Measurements from ENCODE around the gene AUH. TPM values are rescaled to one million over a fixed set of nuclear protein-coding genes. Genes with fewer than 3 reads are reported as not detected.
A peak's percentile ranks its signal among the peaks of the same experiment; 100 is the strongest.

Gene AUH
- total and polyA plus RNA-seq, 9 of the 15 experiments (the other 6 are each of a cell fraction or from before 2014, with no cell fraction given) = 3.4 to 29.0 (median 10.1) TPM

DNA sequence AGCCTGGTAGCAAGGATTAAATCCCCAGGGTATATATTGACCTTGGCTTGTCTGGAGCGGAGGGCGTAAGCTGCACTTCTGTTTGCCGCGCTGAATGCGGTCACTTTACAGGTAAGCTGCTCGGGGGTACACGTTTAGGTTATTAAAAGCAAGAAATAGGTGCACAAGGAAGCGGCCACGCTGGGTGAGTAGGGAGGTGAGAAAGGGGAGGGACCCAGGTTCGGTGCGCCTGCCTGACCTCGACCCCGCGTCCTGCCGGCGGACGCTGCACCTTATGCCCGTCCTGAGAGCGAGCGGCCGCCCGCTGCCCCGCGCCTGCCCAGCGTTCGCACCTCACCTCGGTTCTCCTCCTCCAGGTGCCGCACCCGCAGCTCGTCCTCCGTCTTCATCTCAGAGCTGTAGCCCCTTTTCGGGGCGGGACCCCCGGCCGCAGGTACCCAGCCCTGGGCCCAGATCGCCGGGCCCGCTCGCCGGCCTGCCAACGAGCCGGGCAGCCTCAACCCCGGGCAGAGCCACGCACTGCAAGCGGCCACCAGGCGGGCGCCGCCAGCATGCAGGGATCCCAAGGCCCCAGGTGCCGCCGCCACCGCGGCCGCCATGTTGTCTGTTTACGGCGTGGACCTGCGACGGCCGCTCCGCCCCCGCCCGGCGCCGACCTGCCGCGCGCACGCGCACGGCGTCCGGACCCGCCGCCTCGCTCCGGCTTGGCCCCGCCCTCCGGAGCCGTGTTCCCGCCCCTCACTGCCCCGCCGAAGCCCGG, at the start of gene AUH (continued):
- no peak for TF ChIP-seq ARNT (IDR thresholded peaks at IDR 0.05)
- no peak for TF ChIP-seq NCOA6 (IDR thresholded peaks at IDR 0.05)
- TF ChIP-seq ZNF134 (CRISPR knock-in tag; conservative IDR thresholded peaks at IDR 0.05) = no peak
- TF ChIP-seq, protein P1, sequence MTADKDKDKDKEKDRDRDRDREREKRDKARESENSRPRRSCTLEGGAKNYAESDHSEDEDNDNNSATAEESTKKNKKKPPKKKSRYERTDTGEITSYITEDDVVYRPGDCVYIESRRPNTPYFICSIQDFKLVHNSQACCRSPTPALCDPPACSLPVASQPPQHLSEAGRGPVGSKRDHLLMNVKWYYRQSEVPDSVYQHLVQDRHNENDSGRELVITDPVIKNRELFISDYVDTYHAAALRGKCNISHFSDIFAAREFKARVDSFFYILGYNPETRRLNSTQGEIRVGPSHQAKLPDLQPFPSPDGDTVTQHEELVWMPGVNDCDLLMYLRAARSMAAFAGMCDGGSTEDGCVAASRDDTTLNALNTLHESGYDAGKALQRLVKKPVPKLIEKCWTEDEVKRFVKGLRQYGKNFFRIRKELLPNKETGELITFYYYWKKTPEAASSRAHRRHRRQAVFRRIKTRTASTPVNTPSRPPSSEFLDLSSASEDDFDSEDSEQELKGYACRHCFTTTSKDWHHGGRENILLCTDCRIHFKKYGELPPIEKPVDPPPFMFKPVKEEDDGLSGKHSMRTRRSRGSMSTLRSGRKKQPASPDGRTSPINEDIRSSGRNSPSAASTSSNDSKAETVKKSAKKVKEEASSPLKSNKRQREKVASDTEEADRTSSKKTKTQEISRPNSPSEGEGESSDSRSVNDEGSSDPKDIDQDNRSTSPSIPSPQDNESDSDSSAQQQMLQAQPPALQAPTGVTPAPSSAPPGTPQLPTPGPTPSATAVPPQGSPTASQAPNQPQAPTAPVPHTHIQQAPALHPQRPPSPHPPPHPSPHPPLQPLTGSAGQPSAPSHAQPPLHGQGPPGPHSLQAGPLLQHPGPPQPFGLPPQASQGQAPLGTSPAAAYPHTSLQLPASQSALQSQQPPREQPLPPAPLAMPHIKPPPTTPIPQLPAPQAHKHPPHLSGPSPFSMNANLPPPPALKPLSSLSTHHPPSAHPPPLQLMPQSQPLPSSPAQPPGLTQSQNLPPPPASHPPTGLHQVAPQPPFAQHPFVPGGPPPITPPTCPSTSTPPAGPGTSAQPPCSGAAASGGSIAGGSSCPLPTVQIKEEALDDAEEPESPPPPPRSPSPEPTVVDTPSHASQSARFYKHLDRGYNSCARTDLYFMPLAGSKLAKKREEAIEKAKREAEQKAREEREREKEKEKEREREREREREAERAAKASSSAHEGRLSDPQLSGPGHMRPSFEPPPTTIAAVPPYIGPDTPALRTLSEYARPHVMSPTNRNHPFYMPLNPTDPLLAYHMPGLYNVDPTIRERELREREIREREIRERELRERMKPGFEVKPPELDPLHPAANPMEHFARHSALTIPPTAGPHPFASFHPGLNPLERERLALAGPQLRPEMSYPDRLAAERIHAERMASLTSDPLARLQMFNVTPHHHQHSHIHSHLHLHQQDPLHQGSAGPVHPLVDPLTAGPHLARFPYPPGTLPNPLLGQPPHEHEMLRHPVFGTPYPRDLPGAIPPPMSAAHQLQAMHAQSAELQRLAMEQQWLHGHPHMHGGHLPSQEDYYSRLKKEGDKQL (CRISPR knock-in tag; IDR thresholded peaks at IDR 0.05; ENCODE audit: borderline replicate concordance) = no peak
- TF ChIP-seq ZBTB1 (CRISPR knock-in tag; IDR thresholded peaks at IDR 0.05; ENCODE audit: borderline replicate concordance, low read depth) = peak; percentile 58; the same call in 1 of the 2 replicates
- TF ChIP-seq CBX8 (IDR thresholded peaks at IDR 0.05; ENCODE audit: borderline replicate concordance, extremely low read depth, low read depth, low read length, poor library complexity, severe bottlenecking) = no peak
- TF ChIP-seq FOSL1 (tag; conservative IDR thresholded peaks at IDR 0.05) = no peak
- peak; percentile 42 for TF ChIP-seq RB1 (IDR thresholded peaks at IDR 0.05; ENCODE audit: low read depth)
- no peak for TF ChIP-seq TRIM24 (IDR thresholded peaks at IDR 0.05)
- TF ChIP-seq TBP (optimal IDR thresholded peaks at IDR 0.05; ENCODE audit: low read depth, low read length) = peak; percentile 72
- TF ChIP-seq FOXJ2 (tag; IDR thresholded peaks at IDR 0.05) = peak; percentile 55; the same call in 1 of the 2 replicates
- peak; percentile 75; the same call in 1 of the 2 replicates for TF ChIP-seq FOXP1 (CRISPR knock-in tag; IDR thresholded peaks at IDR 0.05)
- TF ChIP-seq, protein P2, sequence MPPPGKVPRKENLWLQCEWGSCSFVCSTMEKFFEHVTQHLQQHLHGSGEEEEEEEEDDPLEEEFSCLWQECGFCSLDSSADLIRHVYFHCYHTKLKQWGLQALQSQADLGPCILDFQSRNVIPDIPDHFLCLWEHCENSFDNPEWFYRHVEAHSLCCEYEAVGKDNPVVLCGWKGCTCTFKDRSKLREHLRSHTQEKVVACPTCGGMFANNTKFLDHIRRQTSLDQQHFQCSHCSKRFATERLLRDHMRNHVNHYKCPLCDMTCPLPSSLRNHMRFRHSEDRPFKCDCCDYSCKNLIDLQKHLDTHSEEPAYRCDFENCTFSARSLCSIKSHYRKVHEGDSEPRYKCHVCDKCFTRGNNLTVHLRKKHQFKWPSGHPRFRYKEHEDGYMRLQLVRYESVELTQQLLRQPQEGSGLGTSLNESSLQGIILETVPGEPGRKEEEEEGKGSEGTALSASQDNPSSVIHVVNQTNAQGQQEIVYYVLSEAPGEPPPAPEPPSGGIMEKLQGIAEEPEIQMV (tag; conservative IDR thresholded peaks at IDR 0.05; ENCODE audit: low read depth) = peak; percentile 49; the same call in 1 of the 2 replicates
- TF ChIP-seq TAF1 (IDR thresholded peaks at IDR 0.05; ENCODE audit: control insufficient read depth, extremely low read depth, insufficient read depth, low read length, severe bottlenecking) = peak; percentile 84
- no peak for TF ChIP-seq SREBF2 (CRISPR knock-in tag; IDR thresholded peaks at IDR 0.05)
- TF ChIP-seq MYNN (IDR thresholded peaks at IDR 0.05) = no peak
- TF ChIP-seq MYNN (CRISPR knock-in tag; IDR thresholded peaks at IDR 0.05) = no peak
- TF ChIP-seq ZNF324 (CRISPR knock-in tag; IDR thresholded peaks at IDR 0.05) = no peak
- peak; percentile 41 for TF ChIP-seq POLR2B (IDR thresholded peaks at IDR 0.05; ENCODE audit: low read depth, partially characterized antibody)
- TF ChIP-seq ESRRA (IDR thresholded peaks at IDR 0.05; ENCODE audit: borderline replicate concordance, low read depth) = peak; percentile 68; the same call in 1 of the 2 replicates
- no peak for TF ChIP-seq KAT8 (IDR thresholded peaks at IDR 0.05; ENCODE audit: low read depth)
- peak; percentile 63 for TF ChIP-seq GATAD2B (IDR thresholded peaks at IDR 0.05; ENCODE audit: borderline replicate concordance)

All from K562 (cell line).